B cell (primary cell): Measurements from ENCODE around the gene SCMH1.

Experiments used
- CTCF ChIP-seq: fragments of 200-600 bp; IDR thresholded peaks from one replicate; pipeline ENCODE4 v1.8.0; 2022; ENCODE audit warnings: antibody characterized with exemption, mild to moderate bottlenecking
- EZH2 ChIP-seq: IDR thresholded peaks from 2 replicates; pipeline ENCODE4 v1.6.1; 2012; ENCODE audit warnings: borderline replicate concordance, low read depth, mild to moderate bottlenecking, moderate library complexity, low read length; ENCODE audit not compliant: insufficient read depth, poor library complexity, severe bottlenecking

- TF ChIP-seq CTCF: no peak
- TF ChIP-seq EZH2: no peak
These were observed 193.6 kb downstream of the SCMH1 start for GRCh38 chr1:41048540-41048939.
